ENCODE measurements around the gene LRP8.

- TF ChIP-seq CTCF (IDR thresholded peaks at IDR 0.05) = no peak
- TF ChIP-seq POLR2AphosphoS5 (IDR thresholded peaks at IDR 0.05) = no peak
- no peak for TF ChIP-seq POLR2A (IDR thresholded peaks at IDR 0.05)
Observed at GRCh38 chr1:53307037-53307436, 20.8 kb downstream of the LRP8 start.

All from gastroesophageal sphincter (tissue), 3 donors.